NT2/D1 (cell line): ENCODE measurements around the gene CXorf65.

ENCODE experiments used
- DNase-seq: peaks from one replicate; pipeline ENCODE4 v3.0.0-alpha.2; 2011; ENCODE audit warnings: low read depth, low spot score
- H3K27me3 ChIP-seq: 2 replicates; pipeline ENCODE4 v1.6.0; 2011; ENCODE audit warnings: mild to moderate bottlenecking; ENCODE audit not compliant: insufficient read length, insufficient read depth
- H3K36me3 ChIP-seq: 2 replicates; pipeline ENCODE4 v1.6.1; 2011; ENCODE audit warnings: mild to moderate bottlenecking, low read length, mixed read lengths; ENCODE audit not compliant: insufficient read depth, insufficient read length
- H3K4me1 ChIP-seq: 2 replicates; pipeline ENCODE4 v1.5.1; 2011; ENCODE audit not compliant: insufficient read depth, insufficient read length
- H3K4me3 ChIP-seq: 2 replicates; pipeline ENCODE4 v1.5.1; 2011; ENCODE audit warnings: low read depth; ENCODE audit not compliant: insufficient read length
- H3K9ac ChIP-seq: 2 replicates; pipeline ENCODE4 v1.6.0; 2011; ENCODE audit warnings: low read depth; ENCODE audit not compliant: insufficient read length
- H3K9me3 ChIP-seq: 2 replicates; pipeline ENCODE4 v1.5.1; 2011; ENCODE audit warnings: mild to moderate bottlenecking, low read length; ENCODE audit not compliant: insufficient read depth
- SUZ12 ChIP-seq: IDR thresholded peaks from 2 replicates; pipeline ENCODE4 v1.6.1; 2011; ENCODE audit not compliant: insufficient read length, insufficient read depth; ENCODE audit errors: extremely low read depth
- YY1 ChIP-seq: IDR thresholded peaks from 2 replicates; pipeline ENCODE4 v1.6.1; 2011; ENCODE audit not compliant: insufficient read length, insufficient read depth
- ZNF274 ChIP-seq: IDR thresholded peaks from 2 replicates; pipeline ENCODE4 v1.6.1; 2011; ENCODE audit warnings: mild to moderate bottlenecking, low read depth, low read length

The CXorf65 gene

GRCh38 chrX:71143508-71143907, 37.0 kb upstream of the CXorf65 start:
- DNase-seq: no peak
- H3K4me3 ChIP-seq: no peak overlapping the region
- H3K9ac ChIP-seq: no peak overlapping the region
- H3K36me3 ChIP-seq: peaks cover 38% of the 10 kb centered on the region
- H3K27me3 ChIP-seq: peaks cover 9% of the 10 kb centered on the region
- peaks cover 16% of the 10 kb centered on the region for H3K4me1 ChIP-seq
- TF ChIP-seq ZNF274: no peak
- TF ChIP-seq SUZ12: no peak
- TF ChIP-seq YY1: no peak
- H3K9me3 ChIP-seq: no peaks in the 10 kb centered on the region

- Histone ChIP-seq H3K27me3 (peaks cover 9% of the 10 kb centered on the region), H3K9ac (no peak overlapping the region), H3K36me3 (peaks cover 66% of the 10 kb centered on the region), H3K4me3 (no peak overlapping the region), H3K4me1 (peaks cover 1% of the 10 kb centered on the region), H3K9me3 (no peaks in the 10 kb centered on the region)
- TF ChIP-seq ZNF274 (no peak), SUZ12 (no peak), YY1 (no peak)
- DNase-seq: no peak
These were observed 33.9 kb upstream of the CXorf65 start for GRCh38 chrX:71140440-71140839.

- H3K4me1 ChIP-seq: peaks cover 19% of the 10 kb centered on the region
- no peaks in the 10 kb centered on the region for H3K27me3 ChIP-seq
- peaks cover 95% of the 10 kb centered on the region for H3K36me3 ChIP-seq
- no peak for TF ChIP-seq SUZ12
- TF ChIP-seq ZNF274: no peak
- no peak for TF ChIP-seq YY1
- no peaks in the 10 kb centered on the region for H3K9me3 ChIP-seq
- no peak overlapping the region for H3K9ac ChIP-seq
- no peak overlapping the region for H3K4me3 ChIP-seq
- no peak for DNase-seq
These were observed 25.0 kb upstream of the CXorf65 start for GRCh38 chrX:71131510-71131909.

- Histone ChIP-seq H3K36me3 (peaks cover 96% of the 10 kb centered on the region), H3K9me3 (no peaks in the 10 kb centered on the region), H3K4me3 (no peak overlapping the region), H3K9ac (peak overlapping the region; percentile 8), H3K27me3 (no peaks in the 10 kb centered on the region), H3K4me1 (peaks cover 19% of the 10 kb centered on the region)
- DNase-seq: no peak
- TF ChIP-seq SUZ12 (no peak), YY1 (no peak), ZNF274 (no peak)
These were observed 22.6 kb upstream of the CXorf65 start for GRCh38 chrX:71128915-71129765.

GRCh38 chrX:71128166-71128833, 21.8 kb upstream of the CXorf65 start:
- Histone ChIP-seq H3K36me3 (peaks cover 98% of the 10 kb centered on the region), H3K4me1 (peaks cover 19% of the 10 kb centered on the region), H3K9ac (no peak overlapping the region), H3K27me3 (no peaks in the 10 kb centered on the region), H3K9me3 (no peaks in the 10 kb centered on the region), H3K4me3 (no peak overlapping the region)
- no peak for DNase-seq
- no peak for TF ChIP-seq YY1
- TF ChIP-seq ZNF274: no peak
- no peak for TF ChIP-seq SUZ12

GRCh38 chrX:71118985-71119535, 12.5 kb upstream of the CXorf65 start:
- Histone ChIP-seq H3K4me1 (peaks cover 3% of the 10 kb centered on the region), H3K9ac (peak overlapping the region; percentile 79), H3K36me3 (peaks cover 46% of the 10 kb centered on the region), H3K27me3 (peaks cover 16% of the 10 kb centered on the region), H3K9me3 (no peaks in the 10 kb centered on the region), H3K4me3 (peak overlapping the region; percentile 61)
- TF ChIP-seq SUZ12: no peak
- no peak for TF ChIP-seq YY1
- no peak for TF ChIP-seq ZNF274
- DNase-seq: no peak
